GM21360 (cell line): ENCODE measurements around the gene SEC24A.
"Not testable (repeated sequence)": the region's sequence is repeated elsewhere in the genome, so short reads cannot be mapped to it uniquely, and the experiment has no call there.

Source experiments
- ATAC-seq: cut with Tn5 transposase; IDR thresholded peaks from one replicate; pipeline ENCODE4 v1.9.1; 2021; ENCODE audit warnings: mild to moderate bottlenecking, moderate library complexity; ENCODE audit not compliant: unreplicated experiment

SEC24A gene

GRCh38 chr5:134648425-134649162, at the start of gene SEC24A:
TSS of gene SEC24A (plus strand) at chr5:134648785. CDS start at chr5:134649077, 292 bp downstream.
- ATAC-seq: peak; percentile 80

GRCh38 chr5:134599820-134600219, 48.8 kb upstream of the SEC24A start:
- not testable (repeated sequence) for ATAC-seq

GRCh38 chr5:134600600-134600999, 48.0 kb upstream of the SEC24A start:
- ATAC-seq: no peak

GRCh38 chr5:134603059-134603458, 45.5 kb upstream of the SEC24A start:
- ATAC-seq: no peak

- no peak for ATAC-seq
Measured at GRCh38 chr5:134604908-134605307, 43.7 kb upstream of the SEC24A start.

- ATAC-seq: no peak
Measured at GRCh38 chr5:134606726-134607125, 41.9 kb upstream of the SEC24A start.

GRCh38 chr5:134608555-134608954, 40.0 kb upstream of the SEC24A start:
- ATAC-seq: no peak

- ATAC-seq: no peak
Measured at GRCh38 chr5:134609232-134609851, 39.2 kb upstream of the SEC24A start.

- no peak for ATAC-seq
Measured at GRCh38 chr5:134610725-134611124, 37.9 kb upstream of the SEC24A start.

- no peak for ATAC-seq
Measured at GRCh38 chr5:134611515-134611914, 37.1 kb upstream of the SEC24A start.

GRCh38 chr5:134614450-134615085, 34.0 kb upstream of the SEC24A start:
- no peak for ATAC-seq

- ATAC-seq: no peak
Measured at GRCh38 chr5:134620634-134621033, 28.0 kb upstream of the SEC24A start.

GRCh38 chr5:134625559-134625958, 23.0 kb upstream of the SEC24A start:
- no peak for ATAC-seq

GRCh38 chr5:134626369-134627014, 22.1 kb upstream of the SEC24A start:
- ATAC-seq: no peak

- ATAC-seq: no peak
Measured at GRCh38 chr5:134634227-134634626, 14.4 kb upstream of the SEC24A start.

GRCh38 chr5:134635366-134635765, 13.2 kb upstream of the SEC24A start:
- not testable (repeated sequence) for ATAC-seq

- ATAC-seq: no peak
Measured at GRCh38 chr5:134637116-134637721, 11.4 kb upstream of the SEC24A start.

- no peak for ATAC-seq
Measured at GRCh38 chr5:134638760-134639201, 9.8 kb upstream of the SEC24A start.

- peak; percentile 44 for ATAC-seq
Measured at GRCh38 chr5:134642931-134643530, 5.6 kb upstream of the SEC24A start.

- peak; percentile 27 for ATAC-seq
Measured at GRCh38 chr5:134647750-134648424, 698 bp upstream of the SEC24A start.
